Activated CD8-positive, alpha-beta memory T cell treated with anti-CD3 and anti-CD28 coated beads, Interleukin-2, amount 50 U/mL, for 48 hours (primary cell): Measurements from ENCODE around the gene PCYT2.

Experiments used
- DNase-seq: peaks from one replicate; pipeline ENCODE4 v3.0.0-alpha.2; 2020

PCYT2 gene

GRCh38 chr17:81869221-81870130 is 41.7 kb downstream of the PCYT2 start:
- peak; percentile 89 for DNase-seq

- DNase-seq: no peak
These were observed 42.5 kb downstream of the PCYT2 start for GRCh38 chr17:81868674-81869220.

DNA sequence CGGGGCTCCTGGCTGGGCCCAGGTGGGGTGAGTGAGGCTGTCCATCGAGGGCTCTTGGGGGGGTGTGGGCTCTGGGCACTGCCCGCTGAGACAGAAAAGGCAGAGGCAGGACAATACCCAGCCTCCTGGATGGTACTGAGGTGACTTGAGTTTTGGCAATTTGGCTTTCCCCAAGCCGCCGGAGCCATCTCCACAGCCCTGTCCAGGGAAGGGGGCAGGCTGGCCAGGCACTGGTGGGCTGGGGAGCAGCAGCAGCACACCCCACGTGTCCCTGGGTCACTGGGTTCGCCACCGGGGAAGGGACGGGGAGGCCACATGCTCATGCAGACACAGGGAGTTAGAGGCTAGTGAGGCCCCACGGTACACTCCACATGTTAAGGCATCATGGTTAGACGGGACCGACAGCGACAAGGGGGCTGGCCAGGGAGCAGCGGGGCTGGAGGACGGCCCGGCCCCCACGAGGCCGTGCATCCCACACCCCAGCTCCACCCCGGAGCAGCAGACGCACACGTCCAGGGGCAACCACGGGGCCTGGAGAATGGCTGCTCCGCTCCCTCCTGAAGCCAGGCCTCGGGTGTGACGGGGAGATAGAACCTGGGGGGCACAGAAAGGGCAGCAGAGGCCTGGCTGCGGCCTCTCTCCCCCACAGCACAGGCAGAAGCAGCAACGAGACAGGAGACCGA is 43.1 kb downstream of the PCYT2 start:
- peak; percentile 72 for DNase-seq

GRCh38 chr17:81867170-81867990 is 43.8 kb downstream of the PCYT2 start:
- DNase-seq: peak; percentile 73

GRCh38 chr17:81866440-81867169 is 44.6 kb downstream of the PCYT2 start:
- DNase-seq: peak; percentile 69

DNA sequence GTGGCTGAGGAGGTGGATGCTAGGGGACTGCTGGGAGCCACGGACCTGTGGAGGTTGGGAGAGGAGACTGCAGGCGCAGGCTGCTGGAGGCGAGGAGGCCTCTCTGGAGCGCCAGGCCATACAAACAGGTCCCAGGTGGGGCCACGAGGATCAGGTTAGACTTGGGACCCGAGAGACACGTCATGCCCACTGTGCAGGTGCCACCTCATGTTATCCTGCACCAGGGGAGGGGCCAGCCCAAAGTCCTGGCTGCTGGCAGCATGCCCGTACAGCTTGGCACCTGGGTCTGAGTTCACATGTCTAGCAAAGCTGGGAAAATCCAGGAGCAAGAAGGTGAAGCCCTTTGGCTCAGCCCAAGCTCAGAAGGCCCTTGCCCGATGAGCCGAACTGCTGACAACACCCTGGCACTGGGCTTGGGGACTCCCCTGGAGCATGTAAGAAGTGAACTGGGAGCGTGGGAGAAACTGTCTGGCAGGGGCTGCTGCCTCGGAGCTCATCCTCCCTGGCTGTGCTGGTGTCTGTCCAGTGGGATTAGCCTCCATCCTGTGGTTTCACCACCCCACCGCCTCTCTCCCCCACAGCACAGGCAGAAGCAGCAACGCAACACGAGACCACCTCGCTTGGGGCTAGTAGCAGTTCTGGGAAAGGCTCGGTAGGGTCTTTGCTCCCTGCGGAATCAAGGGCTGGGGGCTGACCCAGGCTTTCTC is 45.3 kb downstream of the PCYT2 start:
- DNase-seq: peak; percentile 73

DNA sequence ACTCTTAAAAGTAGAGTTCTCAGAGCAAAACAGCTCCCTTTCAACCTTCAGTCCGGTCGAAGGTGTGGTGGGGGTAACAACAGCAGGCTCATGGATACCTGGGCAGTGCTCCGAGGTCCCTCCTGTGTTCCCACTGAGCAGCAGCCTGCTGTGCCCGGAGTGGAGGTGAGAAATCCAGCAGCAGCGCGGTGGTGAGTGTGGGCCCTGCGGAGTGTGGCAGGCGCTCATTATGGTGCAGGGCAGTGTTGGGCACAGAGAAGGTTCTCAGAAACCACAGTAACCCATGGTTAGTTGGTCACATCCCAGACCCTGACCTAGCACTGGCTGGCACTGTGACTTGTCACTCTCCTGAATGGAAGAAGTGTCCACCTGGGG is 45.9 kb downstream of the PCYT2 start:
- no peak for DNase-seq

- no peak for DNase-seq
These were observed 47.1 kb downstream of the PCYT2 start for GRCh38 chr17:81863833-81864768.

DNA sequence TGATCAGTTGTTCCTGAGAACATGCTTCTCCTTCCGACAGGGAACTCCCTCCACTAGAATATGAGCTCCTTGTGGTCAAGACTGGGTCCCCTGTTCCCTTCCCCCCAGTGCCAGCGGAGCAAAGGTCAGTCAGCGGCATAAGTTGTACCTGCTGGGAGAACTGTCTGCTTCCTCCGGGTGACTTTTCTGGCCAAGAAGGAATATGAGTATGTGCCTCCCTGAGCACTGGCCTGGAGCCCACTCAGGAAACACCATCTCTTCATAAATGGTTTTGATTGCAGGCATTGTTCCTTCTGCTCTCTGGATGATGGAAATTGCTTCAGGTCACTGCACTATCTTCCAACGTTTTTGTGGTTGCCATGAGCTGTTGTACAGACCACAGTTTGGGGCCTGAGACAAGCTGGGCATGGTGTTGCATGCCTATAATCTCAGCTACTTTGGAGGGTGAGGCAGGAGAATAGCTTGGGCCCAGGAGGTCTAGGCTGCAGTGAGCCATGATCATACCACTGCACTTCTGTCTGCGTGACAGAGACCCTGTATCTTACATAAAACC is 48.0 kb downstream of the PCYT2 start:
- DNase-seq: no peak

- DNase-seq: peak; percentile 100
These were observed 50.2 kb downstream of the PCYT2 start for GRCh38 chr17:81860756-81861568.

- peak; percentile 97 for DNase-seq
These were observed 51.1 kb downstream of the PCYT2 start, which contains the start of gene P4HB for GRCh38 chr17:81859906-81860755. Gene P4HB, minus strand, starts transcription at chr17:81860535. Its CDS starts 64 bp downstream, at chr17:81860471.

GRCh38 chr17:81858967-81859905 is 52.0 kb downstream of the PCYT2 start:
- no peak for DNase-seq

- DNase-seq: no peak
These were observed 52.8 kb downstream of the PCYT2 start for GRCh38 chr17:81858170-81858966.

DNA sequence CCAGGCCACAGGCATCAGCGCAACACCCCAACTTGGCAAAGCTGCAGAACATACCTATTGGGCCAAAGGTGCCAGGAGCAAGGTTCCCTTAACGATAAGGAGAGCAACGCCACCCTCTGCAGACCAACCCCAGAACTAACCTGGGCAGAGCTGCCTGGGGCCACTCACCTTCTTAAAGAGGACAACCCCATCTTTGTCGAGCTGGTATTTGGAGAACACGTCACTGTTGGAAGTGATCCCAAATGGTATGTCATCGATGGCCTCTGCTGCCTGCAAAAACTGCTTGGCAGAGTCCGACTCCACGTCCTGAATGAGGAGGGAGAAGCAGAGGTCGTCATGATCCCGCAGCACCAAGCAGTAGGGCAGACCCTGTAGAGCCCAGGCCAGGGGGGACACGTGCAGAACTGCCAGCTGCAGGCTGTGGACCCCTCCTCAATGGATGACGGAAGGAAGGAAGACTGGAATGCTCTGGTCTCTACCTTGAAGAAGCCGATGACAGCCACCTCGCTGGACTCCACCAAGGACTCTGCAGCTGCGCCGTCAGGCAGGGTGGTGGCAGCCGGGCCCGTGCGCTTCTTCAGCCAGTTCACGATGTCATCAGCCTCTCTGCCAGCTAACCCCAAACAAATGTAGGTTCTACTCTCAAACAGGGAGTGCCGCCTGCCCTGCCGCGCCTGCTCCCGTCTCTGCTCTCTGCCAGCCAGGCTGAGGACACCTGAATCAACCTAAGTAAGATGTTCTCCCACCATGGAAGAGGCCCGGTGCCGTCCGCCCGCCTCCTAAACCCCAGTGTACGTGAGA is 56.0 kb downstream of the PCYT2 start:
- no peak for DNase-seq

- no peak for DNase-seq
These were observed 59.0 kb downstream of the PCYT2 start for GRCh38 chr17:81852237-81852636.
